MG63 (cell line): ENCODE data around the gene YPEL3. TPM values are rescaled to one million over a fixed set of nuclear protein-coding genes. Genes with fewer than 3 reads are reported as not detected.
"Not testable (repeated sequence)": the region's sequence is repeated elsewhere in the genome, so short reads cannot be mapped to it uniquely, and the experiment has no call there.

Experiments
- DNase-seq: peaks from one replicate; pipeline ENCODE4 v3.0.0-alpha.2; 2020
- H3K27me3 ChIP-seq: fragments of 250-450 bp; sonication (Bioruptor Pico); 2 replicates; pipeline ENCODE4 v1.5.1; 2020; ENCODE audit warnings: mild to moderate bottlenecking, moderate library complexity
- H3K36me3 ChIP-seq: fragments of 250-450 bp; sonication (Bioruptor Pico); 2 replicates; pipeline ENCODE4 v1.5.1; 2020; ENCODE audit warnings: mild to moderate bottlenecking, moderate library complexity
- H3K4me3 ChIP-seq: fragments of 250-450 bp; sonication (Bioruptor Pico); 2 replicates; pipeline ENCODE4 v1.5.1; 2020; ENCODE audit warnings: mild to moderate bottlenecking, moderate library complexity
- H3K9me3 ChIP-seq: fragments of 250-450 bp; sonication (Bioruptor Pico); 2 replicates; pipeline ENCODE4 v1.5.1; 2020; ENCODE audit warnings: mild to moderate bottlenecking, moderate library complexity
- total RNA-seq: library from RNA; depleted of rRNA; stranded (reverse); fragments of >200 nt; shearing (Covaris generic); gene quantifications from 2 replicates; pipeline ENCODE4 v1.2.3, GENCODE V29; 2014; ENCODE audit warnings: low replicate concordance

YPEL3 gene
- total RNA-seq, 1 experiment from 2014 or later: 13.1 TPM

GRCh38 chr16:30121741-30122571 is 25.9 kb upstream of the YPEL3 start:
- peak overlapping the region; percentile 54 for H3K4me3 ChIP-seq
- no peak for DNase-seq
- H3K36me3 ChIP-seq: no peaks in the 10 kb centered on the region; the same call in 1 of the 2 replicates
- H3K27me3 ChIP-seq: no peaks in the 10 kb centered on the region
- no peaks in the 10 kb centered on the region for H3K9me3 ChIP-seq

- no peak overlapping the region for H3K4me3 ChIP-seq
- no peaks in the 10 kb centered on the region; the same call in 1 of the 2 replicates for H3K36me3 ChIP-seq
- no peak for DNase-seq
- no peaks in the 10 kb centered on the region for H3K27me3 ChIP-seq
- no peaks in the 10 kb centered on the region for H3K9me3 ChIP-seq
Observed at GRCh38 chr16:30120340-30121105, 24.5 kb upstream of the YPEL3 start.

GRCh38 chr16:30119428-30119827 is 23.4 kb upstream of the YPEL3 start:
- no peaks in the 10 kb centered on the region for H3K9me3 ChIP-seq
- H3K36me3 ChIP-seq: no peaks in the 10 kb centered on the region; the same call in 1 of the 2 replicates
- no peak overlapping the region for H3K4me3 ChIP-seq
- H3K27me3 ChIP-seq: no peaks in the 10 kb centered on the region
- no peak for DNase-seq

- no peak for DNase-seq
- Histone ChIP-seq H3K36me3 (no peaks in the 10 kb centered on the region; the same call in 1 of the 2 replicates), H3K4me3 (no peak overlapping the region), H3K9me3 (no peaks in the 10 kb centered on the region), H3K27me3 (no peaks in the 10 kb centered on the region)
Observed at GRCh38 chr16:30117768-30118167, 21.8 kb upstream of the YPEL3 start.

GRCh38 chr16:30116291-30117207 is 20.5 kb upstream of the YPEL3 start:
- Histone ChIP-seq H3K36me3 (peaks cover 5% of the 10 kb centered on the region; the same call in 1 of the 2 replicates), H3K4me3 (no peak overlapping the region), H3K9me3 (no peaks in the 10 kb centered on the region), H3K27me3 (no peaks in the 10 kb centered on the region)
- DNase-seq: no peak

- Histone ChIP-seq H3K27me3 (no peaks in the 10 kb centered on the region), H3K9me3 (no peaks in the 10 kb centered on the region), H3K4me3 (no peak overlapping the region), H3K36me3 (peaks cover 5% of the 10 kb centered on the region; the same call in 1 of the 2 replicates)
- no peak for DNase-seq
Observed at GRCh38 chr16:30115238-30115637, 19.2 kb upstream of the YPEL3 start.

GRCh38 chr16:30114833-30115232 is 18.8 kb upstream of the YPEL3 start:
- not testable (repeated sequence) for DNase-seq, H3K36me3 ChIP-seq, H3K4me3 ChIP-seq, H3K9me3 ChIP-seq, H3K27me3 ChIP-seq

GRCh38 chr16:30114411-30114810 is 18.4 kb upstream of the YPEL3 start:
- no peak for DNase-seq
- Histone ChIP-seq H3K9me3 (no peaks in the 10 kb centered on the region), H3K4me3 (no peak overlapping the region), H3K27me3 (no peaks in the 10 kb centered on the region), H3K36me3 (peaks cover 5% of the 10 kb centered on the region; the same call in 1 of the 2 replicates)

GRCh38 chr16:30113711-30114333 is 17.8 kb upstream of the YPEL3 start:
- Histone ChIP-seq H3K9me3 (no peaks in the 10 kb centered on the region), H3K36me3 (peaks cover 5% of the 10 kb centered on the region; the same call in 1 of the 2 replicates), H3K27me3 (no peaks in the 10 kb centered on the region), H3K4me3 (no peak overlapping the region)
- no peak for DNase-seq

- no peaks in the 10 kb centered on the region for H3K27me3 ChIP-seq
- H3K4me3 ChIP-seq: no peak within 1 kb of the TSS
- peak; percentile 45 for DNase-seq
- H3K9me3 ChIP-seq: no peaks in the 10 kb centered on the region
- H3K36me3 ChIP-seq: peaks cover 5% of the 10 kb centered on the region; the same call in 1 of the 2 replicates
Observed at GRCh38 chr16:30113031-30113710, 17.2 kb upstream of the YPEL3 start, which contains the start of gene GDPD3. Gene GDPD3 (minus strand): TSS chr16:30113537. CDS start chr16:30113478, 59 bp downstream.

- peak; percentile 64 for DNase-seq
- no peaks in the 10 kb centered on the region for H3K9me3 ChIP-seq
- H3K4me3 ChIP-seq: no peak overlapping the region
- peaks cover 9% of the 10 kb centered on the region for H3K36me3 ChIP-seq
- no peaks in the 10 kb centered on the region for H3K27me3 ChIP-seq
Observed at GRCh38 chr16:30112197-30113030, 16.4 kb upstream of the YPEL3 start.

- Histone ChIP-seq H3K27me3 (no peaks in the 10 kb centered on the region), H3K9me3 (no peaks in the 10 kb centered on the region), H3K4me3 (no peak overlapping the region), H3K36me3 (peaks cover 9% of the 10 kb centered on the region)
- no peak for DNase-seq
Observed at GRCh38 chr16:30110661-30111060, 14.6 kb upstream of the YPEL3 start.

GRCh38 chr16:30108059-30108850 is 12.2 kb upstream of the YPEL3 start:
- Histone ChIP-seq H3K27me3 (no peaks in the 10 kb centered on the region), H3K4me3 (no peak overlapping the region), H3K36me3 (peaks cover 9% of the 10 kb centered on the region), H3K9me3 (no peaks in the 10 kb centered on the region)
- DNase-seq: no peak

- DNase-seq: no peak
- H3K4me3 ChIP-seq: no peak overlapping the region
- H3K36me3 ChIP-seq: peaks cover 4% of the 10 kb centered on the region; the same call in 1 of the 2 replicates
- 0 out of 2 replicates have a peak, but pooled peaks cover 2% of the 10 kb centered on the region for H3K9me3 ChIP-seq
- H3K27me3 ChIP-seq: no peaks in the 10 kb centered on the region
Observed at GRCh38 chr16:30104492-30104891, 8.5 kb upstream of the YPEL3 start.
